HepG2 (cell line): Measurements from ENCODE around the gene HLF. TPM values are rescaled to one million over a fixed set of nuclear protein-coding genes. Genes with fewer than 3 reads are reported as not detected.

Experiments used
- BCL3 ChIP-seq: sonication (generic); formaldehyde crosslinking; IDR thresholded peaks from 2 replicates; pipeline ENCODE4 v1.5.1; 2020; ENCODE audit warnings: mild to moderate bottlenecking, missing genetic modification reagents, moderate library complexity
- CCDC6 ChIP-seq: sonication (generic); formaldehyde crosslinking; IDR thresholded peaks from 2 replicates; pipeline ENCODE4 v1.8.1; 2022; ENCODE audit warnings: mild to moderate bottlenecking, missing genetic modification reagents, moderate library complexity
- CREB3 ChIP-seq: sonication (generic); formaldehyde crosslinking; IDR thresholded peaks from 2 replicates; pipeline ENCODE4 v1.5.0; 2020; ENCODE audit warnings: missing genetic modification reagents
- GLMP ChIP-seq: sonication (generic); formaldehyde crosslinking; IDR thresholded peaks from 2 replicates; pipeline ENCODE4 v1.9.0; 2021; ENCODE audit warnings: missing genetic modification reagents, mild to moderate bottlenecking, borderline replicate concordance
- HCFC1 ChIP-seq: fragments of 150-350 bp; IDR thresholded peaks from 2 replicates; pipeline ENCODE4 v1.6.1; 2014; ENCODE audit warnings: low read depth, low read length
- MXI1 ChIP-seq: IDR thresholded peaks from 3 replicates; pipeline ENCODE4 v1.6.1; 2012; ENCODE audit warnings: low read depth, low read length, inconsistent platforms, borderline replicate concordance
- NR2C2 ChIP-seq: sonication (generic); formaldehyde crosslinking; IDR thresholded peaks from 2 replicates; pipeline ENCODE4 v1.4.0; 2020; ENCODE audit warnings: missing genetic modification reagents, mild to moderate bottlenecking, moderate library complexity, borderline replicate concordance
- PRDM15 ChIP-seq: sonication (generic); formaldehyde crosslinking; IDR thresholded peaks from 2 replicates; pipeline ENCODE4 v1.4.0; 2020; ENCODE audit warnings: missing genetic modification reagents
- PTBP1 ChIP-seq: fragments of 200-400 bp; formaldehyde crosslinking; IDR thresholded peaks from 2 replicates; pipeline ENCODE4 v1.6.1; 2018; ENCODE audit warnings: low read length, low read depth; ENCODE audit not compliant: poor library complexity, severe bottlenecking
- REL ChIP-seq: sonication (generic); formaldehyde crosslinking; conservative IDR thresholded peaks from 2 replicates; pipeline ENCODE4 v1.8.0; 2022; ENCODE audit warnings: mild to moderate bottlenecking, missing genetic modification reagents, moderate library complexity
- TEAD2 ChIP-seq: sonication (generic); formaldehyde crosslinking; IDR thresholded peaks from 2 replicates; pipeline ENCODE4 v1.9.0; 2021; ENCODE audit warnings: missing genetic modification reagents
- TFE3 ChIP-seq: IDR thresholded peaks from 2 replicates; pipeline ENCODE4 v1.6.1; 2016
- ZNF414 ChIP-seq: sonication (generic); formaldehyde crosslinking; IDR thresholded peaks from 2 replicates; pipeline ENCODE4 v1.5.0; 2020; ENCODE audit warnings: missing genetic modification reagents
- ZNF543 ChIP-seq: sonication (generic); formaldehyde crosslinking; IDR thresholded peaks from 2 replicates; pipeline ENCODE4 v1.4.0; 2020; ENCODE audit warnings: mild to moderate bottlenecking, missing genetic modification reagents
- ZNF691 ChIP-seq: sonication (generic); formaldehyde crosslinking; IDR thresholded peaks from 2 replicates; pipeline ENCODE4 v1.4.0; 2020; ENCODE audit warnings: missing genetic modification reagents, low read depth, mild to moderate bottlenecking, borderline replicate concordance
- ZNF713 ChIP-seq: sonication (generic); formaldehyde crosslinking; IDR thresholded peaks from 2 replicates; pipeline ENCODE4 v1.4.0; 2020; ENCODE audit warnings: mild to moderate bottlenecking, missing genetic modification reagents
- ZNF746 ChIP-seq: sonication (generic); formaldehyde crosslinking; IDR thresholded peaks from 2 replicates; pipeline ENCODE4 v1.8.0; 2022; ENCODE audit warnings: mild to moderate bottlenecking, missing genetic modification reagents
- ZSCAN9 ChIP-seq: IDR thresholded peaks from 2 replicates; pipeline ENCODE4 v1.6.1; 2016; ENCODE audit warnings: borderline replicate concordance
- polyA plus RNA-seq, 8 experiments: library from polyadenylated mRNA; depleted of rRNA in 3 of 8; stranded (reverse) in 7 of 8; unstranded in 1 of 8; fragments of >200 nt; fragmentation: Illumina TruSeq in 4 of 8; extraction: Trizol in 4 of 8; gene quantifications; 2 replicates each; pipeline versions ENCODE4 v1.2.1 to v1.2.3, GENCODE V29; 2011 to 2016; ENCODE audit warnings: low read depth in 4 of 8, missing spikeins in 1 of 8, mixed read lengths in 1 of 8; ENCODE audit not compliant: insufficient read depth in 1 of 8
- total RNA-seq, 5 experiments: library from RNA; depleted of rRNA; stranded (reverse); fragments of >200 nt; fragmentation: Illumina TruSeq; extraction: Trizol; gene quantifications; 2 replicates each; pipeline ENCODE4 v1.2.3, GENCODE V29; 2016; ENCODE audit warnings: low read depth in 1 of 5

HLF gene
- total and polyA plus RNA-seq, 2 of the 13 experiments (the other 11 are each of a cell fraction or from before 2014, with no cell fraction given) = 202 to 346 TPM

- TF ChIP-seq ZNF691 = peak; percentile 39; the same call in 1 of the 2 replicates
- TF ChIP-seq ZNF543 (CRISPR knock-in tag) = peak; percentile 59; the same call in 1 of the 2 replicates
- 0 out of 2 replicates have a peak, but pooled peaks have one; percentile 7 for TF ChIP-seq TFE3 (CRISPR knock-in tag)
- TF ChIP-seq ZNF414 (CRISPR knock-in tag) = no peak
- no peak for TF ChIP-seq GLMP (CRISPR knock-in tag)
- no peak for TF ChIP-seq TEAD2 (CRISPR knock-in tag)
- TF ChIP-seq ZNF713 (CRISPR knock-in tag) = no peak
- TF ChIP-seq HCFC1 = no peak
- TF ChIP-seq REL (CRISPR knock-in tag) = no peak
- TF ChIP-seq PTBP1 = no peak
- peak; percentile 45; the same call in 1 of the 2 replicates for TF ChIP-seq ZSCAN9 (CRISPR knock-in tag)
- TF ChIP-seq CREB3 (CRISPR knock-in tag) = no peak
- no peak for TF ChIP-seq PRDM15 (CRISPR knock-in tag)
- 0 out of 3 replicates have a peak, but pooled peaks have one; percentile 17 for TF ChIP-seq MXI1
- peak; percentile 31; the same call in 1 of the 2 replicates for TF ChIP-seq CCDC6 (CRISPR knock-in tag)
- TF ChIP-seq ZNF746 (CRISPR knock-in tag) = no peak
- no peak for TF ChIP-seq BCL3 (CRISPR knock-in tag)
- 0 out of 2 replicates have a peak, but pooled peaks have one; percentile 33 for TF ChIP-seq NR2C2 (CRISPR knock-in tag)
These were observed 59.7 kb downstream of the HLF start (continued) for GRCh38 chr17:55324296-55324978.
